Measurements from ENCODE around the gene ELP4.

- TF ChIP-seq CTCF (IDR thresholded peaks at IDR 0.05; ENCODE audit: insufficient read depth, low read length, poor library complexity, severe bottlenecking) (no peak), EZH2phosphoT487 (conservative IDR thresholded peaks at IDR 0.05; ENCODE audit: low read length) (no peak)
Measured at GRCh38 chr11:31720671-31721365, 211.3 kb downstream of the ELP4 start.

Data from SU-DHL-6 (cell line).